RWPE1 (cell line): ENCODE data around the gene DPH2.

Experiments used
- CTCF ChIA-PET: fragments of 350-600 bp; sonication (Branson Sonifier 250); formaldehyde crosslinking; extraction: SDS; loops from one replicate; lab custom pipeline; 2021; lab: Yijun Ruan, JAX
- POLR2A ChIA-PET: fragments of 400-600 bp; formaldehyde crosslinking; extraction: SDS; loops from one replicate; lab custom pipeline; 2020; ENCODE audit warnings: antibody characterized with exemption; ENCODE audit not compliant: low non-redundant PET; lab: Yijun Ruan, JAX
- DNase-seq: peaks from one replicate; pipeline ENCODE4 v3.0.0; 2012; ENCODE audit warnings: low spot score
- H3K27ac ChIP-seq: fragments of 450-650 bp; 2 replicates; pipeline ENCODE4 v1.5.1; 2017
- CTCF ChIP-seq: fragments of 450-650 bp; conservative IDR thresholded peaks from 2 replicates; pipeline ENCODE4 v1.5.1; 2017; ENCODE audit warnings: low read depth, mild to moderate bottlenecking

DPH2 gene

GRCh38 chr1:44013949-44014348 is 44.1 kb downstream of the DPH2 start:
- TF ChIP-seq CTCF = no peak
- DNase-seq = no peak
- POLR2A ChIA-PET = no interaction called here
- CTCF ChIA-PET = interaction anchor here (0.6 to 0.8 kb wide), 2 partner anchors 22 to 134 kb away, joined by 3 to 4 read pairs; no protein-coding TSS in a partner anchor
- H3K27ac ChIP-seq = no peak overlapping the region

GRCh38 chr1:44014365-44015104 is 44.7 kb downstream of the DPH2 start:
- ChIA-PET POLR2A (no interaction called here), CTCF (interaction anchor here (0.6 to 1.2 kb wide), 5 partner anchors 22 to 638 kb away, joined by 3 to 5 read pairs (median 4); no protein-coding TSS in a partner anchor)
- no peak for DNase-seq
- no peak for TF ChIP-seq CTCF
- H3K27ac ChIP-seq = no peak overlapping the region

GRCh38 chr1:44015206-44015605 is 45.4 kb downstream of the DPH2 start:
- no peak for TF ChIP-seq CTCF
- H3K27ac ChIP-seq = peak overlapping the region; percentile 37
- CTCF ChIA-PET = interaction anchor here (0.7 to 1.2 kb wide), 2 partner anchors 21 to 637 kb away, joined by 4 to 5 read pairs; no protein-coding TSS in a partner anchor
- DNase-seq = no peak
- POLR2A ChIA-PET = no interaction called here

GRCh38 chr1:44016041-44016889 is 46.5 kb downstream of the DPH2 start:
- H3K27ac ChIP-seq = peak overlapping the region; percentile 37
- no peak for TF ChIP-seq CTCF
- DNase-seq = no peak
- POLR2A ChIA-PET = no interaction called here
- CTCF ChIA-PET = interaction anchor here (1.2 kb wide), 1 partner anchor 11 kb away, joined by 3 read pairs; no protein-coding TSS in a partner anchor

- POLR2A ChIA-PET = no interaction called here
- TF ChIP-seq CTCF = no peak
- no peak for DNase-seq
- CTCF ChIA-PET = no interaction called here
- no peak overlapping the region for H3K27ac ChIP-seq
Observed at GRCh38 chr1:44016890-44017400, 47.1 kb downstream of the DPH2 start.

- no peak for DNase-seq
- TF ChIP-seq CTCF = no peak
- no peak overlapping the region for H3K27ac ChIP-seq
- POLR2A ChIA-PET = no interaction called here
- CTCF ChIA-PET = interaction anchor here (0.6 to 1.1 kb wide), 3 partner anchors 14 to 22 kb away, joined by 3 to 11 read pairs (median 4); no protein-coding TSS in a partner anchor
Observed at GRCh38 chr1:44019466-44019948, 49.7 kb downstream of the DPH2 start.
